ENCODE results near the gene NRP2.

DNA sequence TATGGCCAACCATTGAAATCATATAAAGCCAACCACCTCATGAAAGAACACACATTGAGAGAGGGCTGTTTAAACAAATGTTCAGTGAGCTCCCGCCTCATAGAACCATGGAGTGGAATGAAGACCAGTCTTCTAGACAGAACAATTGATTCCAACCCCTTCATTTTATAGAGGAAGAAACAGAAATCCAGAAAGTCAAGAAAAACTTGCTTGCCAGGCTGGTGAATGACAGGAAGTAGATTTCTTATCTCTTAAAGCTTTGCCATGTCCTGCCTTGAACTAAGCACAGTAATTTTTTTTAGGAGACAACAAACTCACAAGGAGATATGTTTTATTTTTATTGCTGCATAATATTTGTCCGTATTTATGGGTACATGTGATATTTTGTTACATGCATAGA lies 16.5 kb upstream of the NRP2 start:
- TF ChIP-seq, protein P1, sequence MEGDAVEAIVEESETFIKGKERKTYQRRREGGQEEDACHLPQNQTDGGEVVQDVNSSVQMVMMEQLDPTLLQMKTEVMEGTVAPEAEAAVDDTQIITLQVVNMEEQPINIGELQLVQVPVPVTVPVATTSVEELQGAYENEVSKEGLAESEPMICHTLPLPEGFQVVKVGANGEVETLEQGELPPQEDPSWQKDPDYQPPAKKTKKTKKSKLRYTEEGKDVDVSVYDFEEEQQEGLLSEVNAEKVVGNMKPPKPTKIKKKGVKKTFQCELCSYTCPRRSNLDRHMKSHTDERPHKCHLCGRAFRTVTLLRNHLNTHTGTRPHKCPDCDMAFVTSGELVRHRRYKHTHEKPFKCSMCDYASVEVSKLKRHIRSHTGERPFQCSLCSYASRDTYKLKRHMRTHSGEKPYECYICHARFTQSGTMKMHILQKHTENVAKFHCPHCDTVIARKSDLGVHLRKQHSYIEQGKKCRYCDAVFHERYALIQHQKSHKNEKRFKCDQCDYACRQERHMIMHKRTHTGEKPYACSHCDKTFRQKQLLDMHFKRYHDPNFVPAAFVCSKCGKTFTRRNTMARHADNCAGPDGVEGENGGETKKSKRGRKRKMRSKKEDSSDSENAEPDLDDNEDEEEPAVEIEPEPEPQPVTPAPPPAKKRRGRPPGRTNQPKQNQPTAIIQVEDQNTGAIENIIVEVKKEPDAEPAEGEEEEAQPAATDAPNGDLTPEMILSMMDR (IDR thresholded peaks at IDR 0.05): no peak
- no peak for TF ChIP-seq EZH2 (IDR thresholded peaks at IDR 0.05; ENCODE audit: borderline replicate concordance, insufficient read depth, low read depth, low read length, poor library complexity, severe bottlenecking)

All from B cell (primary cell).